K562 (cell line): ENCODE measurements around the gene TUBA4B. TPM values are rescaled to one million over a fixed set of nuclear protein-coding genes. Genes with fewer than 3 reads are reported as not detected.
A peak's percentile ranks its signal among the peaks of the same experiment; 100 is the strongest.

Source experiments
- CBFB ChIP-seq: sonication (generic); formaldehyde crosslinking; IDR thresholded peaks from 2 replicates; pipeline ENCODE4 v1.4.0; 2020; ENCODE audit warnings: mild to moderate bottlenecking, missing genetic modification reagents
- CREB1 ChIP-seq, 2 experiments: sonication (generic) in 1 of 2; formaldehyde crosslinking in 1 of 2; IDR thresholded peaks; 2 replicates each; pipeline versions ENCODE4 v1.6.1 to v1.8.0; 2012 to 2022; ENCODE audit warnings: inconsistent platforms in 1 of 2, mild to moderate bottlenecking in 1 of 2, missing genetic modification reagents in 1 of 2, moderate library complexity in 1 of 2
- E2F6 ChIP-seq, 2 experiments: IDR thresholded peaks; 2 replicates each; pipeline ENCODE4 v1.6.1; 2011; ENCODE audit warnings: borderline replicate concordance in 1 of 2, control low read depth in 1 of 2, low read depth in 1 of 2, low read length in 1 of 2, mild to moderate bottlenecking in 1 of 2, mixed read lengths in 1 of 2, moderate library complexity in 1 of 2; ENCODE audit not compliant: insufficient read depth in 1 of 2, insufficient read length in 1 of 2, poor library complexity in 1 of 2, severe bottlenecking in 1 of 2; ENCODE audit errors: extremely low read depth in 1 of 2
- EHMT2 ChIP-seq: fragments of 450-650 bp; IDR thresholded peaks from 2 replicates; pipeline ENCODE4 v1.6.1; 2018; ENCODE audit warnings: antibody characterized with exemption
- FUS ChIP-seq: fragments of 200-400 bp; formaldehyde crosslinking; optimal IDR thresholded peaks from 2 replicates; pipeline ENCODE3; 2017; ENCODE audit warnings: low read depth, low read length
- HNRNPL ChIP-seq: fragments of 200-400 bp; formaldehyde crosslinking; IDR thresholded peaks from 2 replicates; pipeline ENCODE4 v1.6.1; 2017; ENCODE audit warnings: low read depth, mild to moderate bottlenecking, low read length
- MBD2 ChIP-seq: sonication (generic); IDR thresholded peaks from 2 replicates; pipeline ENCODE4 v1.6.1; 2016; ENCODE audit warnings: low read depth, borderline replicate concordance
- OTX1 ChIP-seq: fragments of 450-650 bp; formaldehyde crosslinking; IDR thresholded peaks from 2 replicates; pipeline ENCODE4 v1.4.0; 2022; ENCODE audit warnings: mild to moderate bottlenecking
- PPARD ChIP-seq: fragments of 250-450 bp; sonication (Bioruptor Pico); IDR thresholded peaks from 2 replicates; pipeline ENCODE4 v1.8.0; 2022; ENCODE audit warnings: inconsistent platforms, mild to moderate bottlenecking, moderate library complexity
- RERE ChIP-seq: sonication (generic); formaldehyde crosslinking; IDR thresholded peaks from 2 replicates; pipeline ENCODE4 v1.8.0; 2023; ENCODE audit warnings: missing genetic modification reagents, mild to moderate bottlenecking, borderline replicate concordance
- RFX1 ChIP-seq: fragments of 450-650 bp; IDR thresholded peaks from 2 replicates; pipeline ENCODE4 v1.6.1; 2016; ENCODE audit warnings: mild to moderate bottlenecking, moderate library complexity
- RFX7 ChIP-seq: fragments of 250-450 bp; sonication (Bioruptor Pico); IDR thresholded peaks from 2 replicates; pipeline ENCODE4 v1.5.1; 2021; ENCODE audit warnings: mild to moderate bottlenecking
- SAP30 ChIP-seq: fragments of 200-600 bp; sonication (generic); IDR thresholded peaks from 2 replicates; pipeline ENCODE4 v1.6.1; 2012; ENCODE audit warnings: borderline replicate concordance, low read depth, mild to moderate bottlenecking, moderate library complexity, low read length, control low read depth, inconsistent platforms; ENCODE audit not compliant: insufficient read depth, poor library complexity, severe bottlenecking
- SIN3A ChIP-seq, 2 experiments: fragments of 150-350 bp in 1 of 2; IDR thresholded peaks; 2 replicates each; pipeline ENCODE4 v1.6.1; 2011 to 2016; ENCODE audit warnings: borderline replicate concordance in 2 of 2, low read depth in 2 of 2, low read length in 2 of 2, mild to moderate bottlenecking in 2 of 2, moderate library complexity in 2 of 2; ENCODE audit not compliant: control insufficient read depth in 1 of 2
- TAF9B ChIP-seq: fragments of 450-650 bp; IDR thresholded peaks from 2 replicates; pipeline ENCODE4 v1.6.1; 2018; ENCODE audit warnings: mild to moderate bottlenecking; ENCODE audit not compliant: partially characterized antibody
- ZNF263 ChIP-seq: sonication (generic); formaldehyde crosslinking; IDR thresholded peaks from 2 replicates; pipeline ENCODE4 v1.8.0; 2022; ENCODE audit warnings: mild to moderate bottlenecking, missing genetic modification reagents, borderline replicate concordance
- ZNF639 ChIP-seq, 2 experiments: fragments of 200-800 bp in 1 of 2; sonication (Bioruptor generic) in 1 of 2; sonication (generic) in 1 of 2; formaldehyde crosslinking in 1 of 2; IDR thresholded peaks in 1 of 2; conservative IDR thresholded peaks in 1 of 2; 2 replicates each; pipeline versions ENCODE4 v1.5.0 to v1.6.1; 2016 to 2020; ENCODE audit warnings: missing compliant biosample characterization in 1 of 2, missing genetic modification characterization in 1 of 2, missing genetic modification reagents in 1 of 2
- polyA plus RNA-seq, 8 experiments: library from polyadenylated mRNA; depleted of rRNA in 4 of 8; stranded (reverse) in 5 of 8; unstranded in 3 of 8; fragments of >200 nt; fragmentation: Nextera tagmentation in 2 of 8; fragmentation: Illumina TruSeq in 1 of 8; extraction: Ambion mirVana in 2 of 8; extraction: Trizol in 1 of 8; gene quantifications; 2 replicates each; pipeline versions ENCODE4 v1.2.1 to v1.2.3, GENCODE V29; 2011 to 2014; ENCODE audit warnings: inconsistent platforms in 1 of 8, missing spikeins in 1 of 8
- total RNA-seq, 7 experiments: library from RNA; depleted of rRNA in 6 of 7; stranded (reverse); fragments of >200 nt in 6 of 7; fragmentation: Illumina TruSeq in 2 of 7; extraction: Trizol in 2 of 7; gene quantifications; 2 replicates each; pipeline versions ENCODE4 v1.2.1 to v1.2.3, GENCODE V29; 2011 to 2021; ENCODE audit warnings: low replicate concordance in 1 of 7

TUBA4B gene
- total and polyA plus RNA-seq, 9 of the 15 experiments (the other 6 are each of a cell fraction or from before 2014, with no cell fraction given) = 0.04 TPM; not detected in 8

- TF ChIP-seq SIN3A (IDR thresholded peaks at IDR 0.05; ENCODE audit: borderline replicate concordance in 2 of 2, control insufficient read depth in 1 of 2, low read depth in 2 of 2, low read length in 2 of 2) (peak in 1 of 2 experiments; percentile 10; a peak in 1 of 4 replicates), CBFB (CRISPR knock-in tag) (peak; percentile 0; the same call in 1 of the 2 replicates), SAP30 (peak; percentile 74), FUS (peak; percentile 3), ZNF639 (CRISPR knock-in tag; conservative IDR thresholded peaks at IDR 0.05 in 1 of 2, IDR thresholded peaks at IDR 0.05 in 1 of 2) (no peak), PPARD (CRISPR knock-in tag) (no peak), E2F6 (IDR thresholded peaks at IDR 0.05; ENCODE audit: borderline replicate concordance in 1 of 2, extremely low read depth in 1 of 2, insufficient read depth in 1 of 2, insufficient read length in 1 of 2, low read depth in 1 of 2, low read length in 1 of 2, poor library complexity in 1 of 2, severe bottlenecking in 1 of 2) (no peak), TAF9B (no peak), HNRNPL (peak; percentile 43; the same call in 1 of the 2 replicates), EHMT2 (0 out of 2 replicates have a peak, but pooled peaks have one; percentile 6), RFX1 (peak; percentile 68), CREB1 (IDR thresholded peaks at IDR 0.05) (no peak; the same call in 1 of the 2 replicates), CREB1 (CRISPR knock-in tag; IDR thresholded peaks at IDR 0.05) (peak; percentile 22; the same call in 1 of the 2 replicates), RERE (CRISPR knock-in tag) (0 out of 2 replicates have a peak, but pooled peaks have one; percentile 59), ZNF263 (CRISPR knock-in tag) (0 out of 2 replicates have a peak, but pooled peaks have one; percentile 11), OTX1 (CRISPR knock-in tag) (no peak), RFX7 (0 out of 2 replicates have a peak, but pooled peaks have one; percentile 28), MBD2 (no peak)
These were observed 34.8 kb upstream of the TUBA4B start (continued) for GRCh38 chr2:219218217-219218731.
